Jurkat, Clone E6-1 (cell line): ENCODE measurements around the gene KANSL1. TPM values are rescaled to one million over a fixed set of nuclear protein-coding genes. Genes with fewer than 3 reads are reported as not detected.
"Not testable (repeated sequence)": the region's sequence is repeated elsewhere in the genome, so short reads cannot be mapped to it uniquely, and the experiment has no call there.

Experiments
- DNase-seq: peaks from one replicate; pipeline ENCODE4 v3.0.0-alpha.2; 2011; ENCODE audit warnings: low read depth, low spot score
- H3K4me3 ChIP-seq: 2 replicates; pipeline ENCODE4 v1.5.1; 2011; ENCODE audit warnings: mild to moderate bottlenecking, low read length, control low read depth, moderate library complexity
- polyA plus RNA-seq: library from polyadenylated mRNA; unstranded; fragments of >200 nt; gene quantifications from one replicate; pipeline ENCODE4 v1.2.1, GENCODE V29; 2012; ENCODE audit warnings: missing spikeins; ENCODE audit not compliant: insufficient read length, insufficient read depth

KANSL1 gene
- polyA plus RNA-seq = 41.7 TPM

GRCh38 chr17:46193151-46193625 is at the start of gene KANSL1:
KANSL1 (minus strand) TSS chr17:46193429; CDS start chr17:46172143, 21,286 bp downstream.
- DNase-seq = peak; percentile 92
- H3K4me3 ChIP-seq = peak within 1 kb of the TSS; percentile 70

GRCh38 chr17:46231359-46231758 is 38.1 kb upstream of the KANSL1 start:
- DNase-seq, H3K4me3 ChIP-seq: not testable (repeated sequence)

GRCh38 chr17:46225274-46225794 is 32.1 kb upstream of the KANSL1 start:
- H3K4me3 ChIP-seq = peak overlapping the region; percentile 55
- peak; percentile 91 for DNase-seq

GRCh38 chr17:46224864-46225263 is 31.6 kb upstream of the KANSL1 start:
- peak overlapping the region; percentile 55 for H3K4me3 ChIP-seq
- DNase-seq = not testable (repeated sequence)

- DNase-seq, H3K4me3 ChIP-seq: not testable (repeated sequence)
These were observed 29.8 kb upstream of the KANSL1 start for GRCh38 chr17:46223041-46223440.

- H3K4me3 ChIP-seq = no peak overlapping the region
These were observed 23.5 kb upstream of the KANSL1 start for GRCh38 chr17:46216682-46217081.

GRCh38 chr17:46212634-46213435 is 19.6 kb upstream of the KANSL1 start:
- peak; percentile 83 for DNase-seq

More at GRCh38 chr17:46216682-46217081, 23.5 kb upstream of the KANSL1 start:
- no peak for DNase-seq

GRCh38 chr17:46208997-46209396 is 15.8 kb upstream of the KANSL1 start:
- no peak for DNase-seq
- H3K4me3 ChIP-seq = no peak overlapping the region

More at GRCh38 chr17:46212634-46213435, 19.6 kb upstream of the KANSL1 start:
- no peak overlapping the region for H3K4me3 ChIP-seq

- DNase-seq = no peak
- no peak overlapping the region for H3K4me3 ChIP-seq
These were observed 12.7 kb upstream of the KANSL1 start for GRCh38 chr17:46205975-46206374.

GRCh38 chr17:46202424-46202823 is 9.2 kb upstream of the KANSL1 start:
- H3K4me3 ChIP-seq = no peak overlapping the region
- no peak for DNase-seq

- H3K4me3 ChIP-seq = no peak overlapping the region
- DNase-seq = no peak
These were observed 8.3 kb upstream of the KANSL1 start for GRCh38 chr17:46201491-46201890.

- no peak overlapping the region for H3K4me3 ChIP-seq
- no peak for DNase-seq
These were observed 7.0 kb upstream of the KANSL1 start for GRCh38 chr17:46200197-46200596.

GRCh38 chr17:46199379-46199778 is 6.2 kb upstream of the KANSL1 start:
- H3K4me3 ChIP-seq = no peak overlapping the region

GRCh38 chr17:46198233-46198632 is 5.0 kb upstream of the KANSL1 start:
- DNase-seq = no peak
- H3K4me3 ChIP-seq = no peak overlapping the region

More at GRCh38 chr17:46199379-46199778, 6.2 kb upstream of the KANSL1 start:
- DNase-seq = no peak

GRCh38 chr17:46197530-46197929 is 4.3 kb upstream of the KANSL1 start:
- H3K4me3 ChIP-seq = no peak overlapping the region
- peak; percentile 70 for DNase-seq

- no peak overlapping the region for H3K4me3 ChIP-seq
- peak; percentile 64 for DNase-seq
These were observed 2.9 kb upstream of the KANSL1 start for GRCh38 chr17:46195939-46196716.

- DNase-seq = no peak
These were observed 2.1 kb upstream of the KANSL1 start for GRCh38 chr17:46195217-46195855.

GRCh38 chr17:46194393-46195216 is 1.4 kb upstream of the KANSL1 start:
- H3K4me3 ChIP-seq = peak overlapping the region; percentile 67
- DNase-seq = peak; percentile 100

More at GRCh38 chr17:46195217-46195855, 2.1 kb upstream of the KANSL1 start:
- peak overlapping the region; percentile 67 for H3K4me3 ChIP-seq
